ENCODE measurements around the gene FUBP3.

Gene FUBP3

GRCh38 chr9:130578865-130579737, at the start of gene FUBP3:
FUBP3 (plus strand) TSS chr9:130579577; CDS start chr9:130579681, 104 bp downstream.
- DNase-seq (ENCODE audit: low read depth in 2 of 2): peak; percentile 80 to 86

GRCh38 chr9:130530938-130531337, 48.4 kb upstream of the FUBP3 start:
- no peak for DNase-seq (ENCODE audit: low read depth in 2 of 2)

- DNase-seq (ENCODE audit: low read depth in 2 of 2): no peak
Measured at GRCh38 chr9:130531670-130532069, 47.7 kb upstream of the FUBP3 start.

DNA sequence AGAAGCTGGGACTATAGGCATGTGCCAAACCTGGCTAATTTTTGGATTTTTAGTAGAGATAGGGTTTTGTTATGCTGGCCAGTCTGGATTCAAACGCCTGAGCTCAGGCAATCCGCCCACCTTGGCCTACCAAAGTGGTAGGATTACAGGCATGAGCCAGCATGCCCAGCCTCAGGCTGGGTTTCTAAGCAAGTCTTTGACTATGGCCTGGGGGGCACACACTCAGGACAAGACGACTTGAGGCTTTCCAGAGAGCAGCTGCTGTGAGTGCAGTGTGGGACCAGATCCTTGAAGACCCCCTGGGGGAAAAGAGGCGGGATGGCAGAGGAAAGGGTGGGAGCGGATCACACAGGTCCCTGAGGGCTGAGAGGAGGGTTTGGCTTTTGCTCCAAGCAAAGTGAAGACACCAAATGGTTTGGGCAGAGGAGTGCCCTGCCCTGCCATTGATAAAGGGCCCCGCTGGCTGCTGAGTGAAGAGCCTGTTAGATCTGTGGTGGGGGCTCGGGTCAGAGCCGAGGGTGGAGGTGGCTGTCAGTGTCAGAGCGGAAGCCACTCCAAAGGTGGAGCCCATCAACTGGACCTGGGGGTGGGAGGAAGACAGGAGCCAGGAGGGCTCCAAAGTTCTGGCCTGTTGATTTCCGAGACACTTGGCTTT, 46.8 kb upstream of the FUBP3 start:
- no peak for DNase-seq (ENCODE audit: low read depth in 2 of 2)

- no peak for DNase-seq (ENCODE audit: low read depth in 2 of 2)
Measured at GRCh38 chr9:130535818-130536521, 43.4 kb upstream of the FUBP3 start.

DNA sequence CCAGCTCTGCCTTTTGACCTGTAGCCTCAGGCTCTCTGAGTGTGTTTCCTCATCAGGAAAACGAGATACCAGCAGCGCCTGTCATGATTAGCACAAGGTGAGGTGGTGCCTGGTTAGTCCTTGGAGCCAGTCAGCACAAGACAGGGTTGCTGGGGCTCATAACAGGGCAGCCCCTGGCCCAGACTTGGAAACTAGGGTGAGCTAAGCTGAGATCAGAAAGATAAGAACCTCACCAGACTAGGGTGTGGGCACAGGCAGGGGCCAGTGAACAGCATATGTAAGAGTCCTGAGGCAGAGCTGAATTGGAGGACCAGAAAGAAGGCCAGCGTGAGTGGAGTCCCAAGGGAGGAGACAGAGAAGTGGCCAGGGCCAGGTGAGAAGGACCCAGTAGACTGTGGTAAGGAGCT, 42.7 kb upstream of the FUBP3 start:
- no peak for DNase-seq (ENCODE audit: low read depth in 2 of 2)

DNA sequence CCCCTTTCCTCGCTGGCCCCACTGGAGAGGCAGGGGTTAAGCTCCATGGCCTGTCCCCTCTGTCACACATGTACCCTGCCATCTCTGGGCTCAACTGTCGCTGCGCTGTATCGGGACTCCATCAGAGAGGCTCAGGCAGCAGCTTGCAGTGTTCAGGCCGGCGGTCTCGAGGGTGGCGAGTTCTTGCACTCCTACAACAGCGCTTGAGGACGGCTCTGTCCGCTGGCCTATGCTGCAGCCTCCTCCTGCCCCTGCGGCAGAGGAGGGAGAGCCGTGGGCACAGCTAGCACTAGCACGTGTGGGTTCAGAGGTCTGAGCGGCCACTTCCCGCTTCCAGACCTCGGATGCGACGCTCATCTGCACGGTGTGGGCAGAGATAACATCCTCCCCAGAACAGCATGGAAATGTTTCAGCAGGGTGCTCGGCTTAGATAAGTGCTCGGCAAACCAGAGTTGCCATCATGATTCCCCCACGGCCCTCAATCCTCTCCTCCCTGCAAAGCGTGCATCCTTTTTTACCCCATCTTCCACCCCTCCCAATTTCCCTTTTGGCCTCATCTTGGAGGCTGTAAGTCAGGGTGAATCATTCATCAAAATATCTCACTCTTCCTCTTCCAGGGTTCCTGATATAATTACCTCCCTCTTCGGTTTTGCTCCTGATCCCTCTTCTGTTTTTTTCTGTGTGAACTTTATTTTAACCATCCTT, 41.9 kb upstream of the FUBP3 start:
- DNase-seq (ENCODE audit: low read depth in 2 of 2): no peak

DNA sequence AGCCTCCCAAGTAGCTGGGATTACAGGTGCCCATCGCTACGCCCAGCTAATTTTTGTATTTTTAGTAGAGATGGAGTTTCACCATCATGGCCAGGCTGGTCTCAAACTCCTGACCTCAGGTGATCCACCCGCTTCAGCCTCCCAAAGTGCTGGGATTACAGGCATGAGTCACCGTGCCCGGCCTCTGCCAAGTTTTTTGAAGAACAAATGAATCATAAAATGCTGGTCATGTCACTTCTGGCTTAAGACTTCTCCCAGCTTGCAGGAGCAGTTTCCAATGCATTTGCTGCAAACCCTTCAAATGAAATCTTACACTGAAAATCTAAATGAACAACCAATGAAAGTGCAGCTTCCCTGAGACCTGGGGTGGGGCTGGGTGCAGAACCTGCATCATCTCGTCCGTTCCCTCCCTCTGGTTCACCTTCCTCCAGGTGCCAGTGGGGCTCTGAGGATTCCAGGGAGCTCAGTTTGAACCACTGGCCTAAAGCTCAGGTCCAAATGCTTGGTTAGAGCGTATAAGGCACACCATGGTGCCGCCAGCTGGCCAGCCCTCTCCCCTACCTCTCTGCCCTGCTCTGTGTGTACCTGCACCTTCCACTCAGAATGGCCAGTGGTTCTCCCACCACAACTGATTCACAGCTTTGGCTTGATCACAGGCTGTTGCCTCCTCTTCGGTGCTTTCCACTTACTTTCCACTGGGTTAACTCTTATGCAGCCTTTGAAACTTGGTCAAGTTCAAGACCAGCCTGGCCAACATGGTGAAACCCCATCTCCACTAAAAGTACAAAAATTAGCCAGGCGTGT, 39.8 kb upstream of the FUBP3 start:
- DNase-seq (ENCODE audit: low read depth in 2 of 2): no peak

DNA sequence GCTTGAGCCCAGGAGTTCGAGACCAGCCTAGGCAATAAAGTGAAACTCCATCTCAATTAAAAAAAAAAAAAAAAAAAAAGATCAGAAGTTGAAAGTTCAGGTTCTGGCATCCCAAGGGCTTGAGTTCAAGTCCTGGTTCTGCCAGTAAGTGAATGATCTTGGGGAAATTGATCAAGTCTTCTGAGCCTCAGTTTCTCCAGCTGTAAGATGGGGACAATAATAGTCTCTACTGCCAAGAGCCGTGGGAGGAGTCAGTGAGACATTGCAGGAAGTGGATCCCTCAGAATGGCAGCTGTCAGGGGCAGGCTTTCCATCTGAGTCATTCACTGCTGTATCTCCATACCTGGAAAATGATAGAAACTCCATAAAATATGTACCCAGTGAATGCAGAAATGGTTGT, 37.8 kb upstream of the FUBP3 start:
- DNase-seq (ENCODE audit: low read depth in 2 of 2): no peak

GRCh38 chr9:130542038-130542437, 37.3 kb upstream of the FUBP3 start:
- DNase-seq (ENCODE audit: low read depth in 2 of 2): no peak

DNA sequence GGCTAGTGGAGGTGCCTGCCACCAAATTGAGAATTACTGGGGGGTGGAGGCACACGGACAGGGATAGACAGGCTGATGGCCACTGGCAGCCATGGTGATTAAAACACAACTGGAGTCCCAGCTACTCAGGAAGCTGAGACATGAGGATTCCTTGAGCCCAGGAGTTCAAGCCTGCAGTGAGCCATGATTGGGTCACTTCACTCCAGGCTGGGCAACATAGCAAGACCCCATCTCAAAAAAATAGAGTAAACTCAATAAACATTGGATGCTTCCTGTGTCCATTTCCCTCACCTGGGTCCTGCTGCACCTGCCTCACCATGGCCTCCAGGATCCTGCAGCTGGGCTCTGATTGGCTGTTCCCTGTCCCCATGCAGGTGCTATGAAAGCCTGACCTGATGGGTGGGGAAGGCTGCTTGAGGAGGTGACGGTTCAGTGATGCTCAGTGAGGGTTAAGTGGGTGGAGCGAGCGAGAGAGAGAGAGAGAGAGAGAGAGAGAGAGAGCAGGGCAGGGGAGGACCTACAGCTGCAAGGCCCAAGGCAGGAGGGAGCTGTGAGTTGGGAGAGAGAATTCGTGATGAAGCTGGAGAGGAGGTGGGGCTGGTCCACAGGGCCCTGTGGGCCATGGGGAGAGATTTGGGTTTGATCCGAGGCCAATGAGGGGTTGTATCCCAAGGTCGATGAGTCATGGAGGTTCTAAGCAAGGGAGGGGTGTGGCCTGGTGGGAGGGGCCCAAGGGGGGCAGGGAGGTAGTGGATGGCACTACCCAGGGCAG, 36.7 kb upstream of the FUBP3 start:
- DNase-seq (ENCODE audit: low read depth in 2 of 2): no peak

- no peak for DNase-seq (ENCODE audit: low read depth in 2 of 2)
Measured at GRCh38 chr9:130543368-130543767, 36.0 kb upstream of the FUBP3 start.

GRCh38 chr9:130543859-130544258, 35.5 kb upstream of the FUBP3 start:
- DNase-seq (ENCODE audit: low read depth in 2 of 2): no peak

- DNase-seq (ENCODE audit: low read depth in 2 of 2): no peak
Measured at GRCh38 chr9:130544364-130544763, 35.0 kb upstream of the FUBP3 start.

DNA sequence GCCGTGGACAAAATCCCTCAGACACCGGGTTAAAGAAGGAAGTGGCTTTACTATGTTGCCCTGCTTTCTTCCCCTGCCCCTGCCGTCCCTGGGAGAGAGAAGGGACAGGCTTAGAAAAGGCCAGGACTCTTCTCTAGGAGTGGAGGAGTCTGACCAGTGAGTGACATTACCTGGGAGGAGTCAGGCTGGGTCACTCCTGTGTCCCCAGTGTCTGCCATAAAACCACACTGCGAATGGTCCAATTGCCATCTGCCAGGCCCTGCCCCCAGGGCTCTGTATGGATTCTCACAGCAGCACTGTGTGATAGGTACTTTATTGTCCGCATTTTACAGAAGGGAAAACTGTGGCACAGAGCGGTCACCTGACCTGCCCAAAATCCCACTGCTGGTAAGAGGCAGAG, 31.3 kb upstream of the FUBP3 start:
- DNase-seq (ENCODE audit: low read depth in 2 of 2): no peak

DNA sequence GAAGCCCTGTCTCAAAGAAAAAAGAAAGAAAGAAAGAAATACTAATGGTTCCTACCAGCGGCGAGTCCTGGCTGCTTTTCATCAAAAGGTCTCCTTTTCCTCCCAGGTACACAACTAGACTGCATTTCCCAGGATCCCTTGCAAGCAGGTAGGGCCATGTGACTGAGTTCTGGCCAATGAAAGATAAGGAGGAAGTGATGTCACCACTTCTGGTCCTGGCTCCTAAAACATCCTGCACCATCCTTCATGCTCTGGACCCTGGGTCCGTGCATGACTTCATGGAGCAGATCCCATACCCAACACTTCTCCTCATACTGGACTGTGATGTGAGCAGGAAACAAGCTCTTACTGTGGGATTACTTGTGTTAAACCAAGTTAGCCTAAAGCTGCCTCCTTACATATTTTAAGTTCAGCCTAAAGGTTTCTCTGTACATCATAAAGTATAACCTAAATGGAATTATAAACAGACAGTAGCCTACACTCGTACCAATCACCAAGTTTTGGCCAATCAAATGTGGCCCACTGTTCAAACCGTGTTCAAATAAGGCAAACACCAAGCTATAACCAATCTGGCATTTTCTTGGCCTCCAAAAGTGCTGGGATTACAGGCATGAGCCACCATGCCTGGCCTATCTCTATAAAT, 30.2 kb upstream of the FUBP3 start:
- no peak for DNase-seq (ENCODE audit: low read depth in 2 of 2)

GRCh38 chr9:130554606-130555005, 24.8 kb upstream of the FUBP3 start:
- no peak for DNase-seq (ENCODE audit: low read depth in 2 of 2)

- DNase-seq (ENCODE audit: low read depth in 2 of 2): no peak
Measured at GRCh38 chr9:130555061-130555460, 24.3 kb upstream of the FUBP3 start.

GRCh38 chr9:130555968-130556367, 23.4 kb upstream of the FUBP3 start:
- no peak for DNase-seq (ENCODE audit: low read depth in 2 of 2)
